C4-2B (cell line): ENCODE measurements around the gene ARHGEF4.
"Not testable (repeated sequence)": the region's sequence is repeated elsewhere in the genome, so short reads cannot be mapped to it uniquely, and the experiment has no call there.

Experiments used
- H3K27ac ChIP-seq: fragments of 450-650 bp; 2 replicates; pipeline ENCODE4 v1.5.1; 2017
- ZFX ChIP-seq: fragments of 450-650 bp; IDR thresholded peaks from 2 replicates; pipeline ENCODE4 v1.6.1; 2017
- TF ChIP-seq, protein P1 (sequence below): fragments of 450-650 bp; conservative IDR thresholded peaks from 2 replicates; pipeline ENCODE4 v1.5.1; 2017; ENCODE audit warnings: mild to moderate bottlenecking

The ARHGEF4 gene

DNA sequence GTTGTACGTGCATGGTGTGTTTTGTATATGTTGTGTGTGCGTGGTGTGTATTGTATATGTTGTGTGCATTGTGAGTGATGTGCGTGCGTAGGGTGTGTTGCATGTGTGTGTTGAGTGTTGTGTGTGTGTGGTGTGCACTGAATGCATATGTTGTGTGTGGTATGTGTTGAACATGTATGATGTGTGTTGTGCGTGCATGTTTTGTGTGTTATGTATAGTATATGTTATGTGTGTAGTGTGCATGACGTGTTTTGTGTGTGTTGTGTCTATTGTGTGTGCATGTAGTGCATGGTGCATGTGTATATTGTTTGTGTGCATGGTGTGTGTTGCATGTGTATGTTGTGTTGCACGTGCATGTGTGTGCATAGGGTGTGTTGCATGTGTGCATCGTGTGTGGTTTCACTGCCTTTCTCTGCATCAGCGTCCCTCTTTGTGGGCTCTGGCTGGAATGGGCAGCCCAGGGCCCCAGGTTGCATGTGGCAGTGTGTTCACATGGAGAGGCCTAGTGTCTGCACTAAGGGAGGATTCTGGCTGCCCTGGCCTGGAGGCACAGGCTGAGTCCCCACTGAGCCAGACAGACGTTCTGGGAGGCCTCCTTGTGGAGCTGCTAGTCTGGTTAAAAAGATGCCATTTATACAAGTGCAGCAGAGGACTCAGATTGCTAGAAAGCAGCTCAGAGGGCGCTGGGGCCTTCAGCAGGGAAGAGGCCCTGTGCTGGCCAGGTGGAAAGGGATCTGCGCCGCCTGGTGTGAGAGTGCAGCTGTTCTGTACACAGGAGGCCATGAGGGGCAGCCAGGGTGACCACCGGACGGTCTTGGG is 149.3 kb downstream of the ARHGEF4 start:
- H3K27ac ChIP-seq: no peak overlapping the region
- no peak for TF ChIP-seq ZFX
- TF ChIP-seq, protein P1, sequence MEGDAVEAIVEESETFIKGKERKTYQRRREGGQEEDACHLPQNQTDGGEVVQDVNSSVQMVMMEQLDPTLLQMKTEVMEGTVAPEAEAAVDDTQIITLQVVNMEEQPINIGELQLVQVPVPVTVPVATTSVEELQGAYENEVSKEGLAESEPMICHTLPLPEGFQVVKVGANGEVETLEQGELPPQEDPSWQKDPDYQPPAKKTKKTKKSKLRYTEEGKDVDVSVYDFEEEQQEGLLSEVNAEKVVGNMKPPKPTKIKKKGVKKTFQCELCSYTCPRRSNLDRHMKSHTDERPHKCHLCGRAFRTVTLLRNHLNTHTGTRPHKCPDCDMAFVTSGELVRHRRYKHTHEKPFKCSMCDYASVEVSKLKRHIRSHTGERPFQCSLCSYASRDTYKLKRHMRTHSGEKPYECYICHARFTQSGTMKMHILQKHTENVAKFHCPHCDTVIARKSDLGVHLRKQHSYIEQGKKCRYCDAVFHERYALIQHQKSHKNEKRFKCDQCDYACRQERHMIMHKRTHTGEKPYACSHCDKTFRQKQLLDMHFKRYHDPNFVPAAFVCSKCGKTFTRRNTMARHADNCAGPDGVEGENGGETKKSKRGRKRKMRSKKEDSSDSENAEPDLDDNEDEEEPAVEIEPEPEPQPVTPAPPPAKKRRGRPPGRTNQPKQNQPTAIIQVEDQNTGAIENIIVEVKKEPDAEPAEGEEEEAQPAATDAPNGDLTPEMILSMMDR: no peak

DNA sequence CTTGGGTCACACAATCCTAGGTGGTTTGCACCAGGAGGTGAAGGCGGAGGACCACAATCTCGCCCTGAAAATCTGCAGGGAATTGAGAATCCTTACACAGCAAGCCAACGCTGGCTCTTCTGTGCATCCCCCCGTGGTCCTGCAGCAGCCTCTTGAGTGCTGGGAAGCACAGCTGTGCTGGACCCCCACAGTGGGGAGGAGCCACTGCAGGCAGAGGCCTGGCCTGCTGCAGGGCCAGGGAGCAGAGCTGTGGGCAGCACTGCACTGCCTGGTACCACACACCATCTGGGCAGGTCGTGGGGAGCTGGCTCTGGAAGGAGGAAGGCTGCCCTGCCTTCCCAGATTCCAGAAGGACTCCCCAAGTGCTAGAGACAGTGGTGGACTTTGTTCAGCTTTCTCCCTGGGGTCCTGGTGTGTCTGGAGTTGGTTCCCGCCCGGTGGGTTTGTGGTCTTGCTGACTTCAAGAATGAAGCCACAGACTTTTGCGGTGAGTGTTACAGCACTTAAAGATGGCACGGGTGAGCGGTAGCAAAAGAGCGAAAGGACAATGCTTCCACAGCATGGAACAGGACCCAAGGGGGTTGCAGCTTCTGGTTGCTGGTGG is 150.3 kb downstream of the ARHGEF4 start:
- TF ChIP-seq, protein P1: no peak
- no peak for TF ChIP-seq ZFX
- H3K27ac ChIP-seq: peak overlapping the region; percentile 35; the same call in 1 of the 2 replicates

DNA sequence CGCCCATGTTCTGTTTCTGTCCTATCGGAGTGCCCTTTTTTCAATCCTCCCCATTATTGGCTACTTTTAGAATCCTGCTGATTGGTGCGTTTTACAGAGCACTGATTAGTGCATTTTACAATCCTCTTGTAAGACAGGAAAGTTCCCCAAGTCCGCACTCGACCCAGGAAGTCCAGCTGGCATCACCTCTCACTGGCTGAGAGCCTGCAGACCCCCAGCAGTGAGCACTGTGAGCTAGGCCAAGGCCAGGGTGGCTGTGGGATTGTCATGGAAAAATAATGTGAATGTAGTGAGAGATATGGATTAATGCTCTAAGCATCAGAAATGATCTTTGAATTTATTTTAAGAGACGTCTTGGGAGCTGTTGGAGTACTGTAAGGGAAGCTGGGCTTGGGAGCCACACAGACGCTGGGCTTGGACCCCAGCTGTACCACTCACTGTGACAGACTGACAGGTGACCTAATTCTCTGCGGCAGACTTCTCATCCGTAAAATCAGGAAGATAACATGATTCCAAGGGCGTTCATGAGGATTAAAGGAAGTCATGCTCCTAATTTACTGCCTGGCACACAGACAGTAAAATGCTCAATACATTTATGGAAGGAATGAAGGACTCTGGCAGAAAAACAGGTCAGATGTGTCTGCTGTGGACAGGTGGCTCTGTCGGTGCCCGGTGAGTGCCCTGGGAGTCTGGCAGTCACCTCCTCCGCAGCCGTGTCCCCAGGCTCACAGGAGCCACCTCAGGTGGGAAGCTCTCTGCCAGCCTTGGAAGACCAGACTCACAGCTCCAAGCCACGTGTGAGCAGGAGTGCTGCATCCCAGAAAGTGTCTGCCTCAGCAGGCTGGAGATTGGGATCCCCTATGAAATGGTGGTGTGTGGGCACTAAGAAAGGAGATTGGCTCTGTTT is 151.1 kb downstream of the ARHGEF4 start:
- H3K27ac ChIP-seq: peak overlapping the region; percentile 35
- no peak for TF ChIP-seq ZFX
- TF ChIP-seq, protein P1: no peak

DNA sequence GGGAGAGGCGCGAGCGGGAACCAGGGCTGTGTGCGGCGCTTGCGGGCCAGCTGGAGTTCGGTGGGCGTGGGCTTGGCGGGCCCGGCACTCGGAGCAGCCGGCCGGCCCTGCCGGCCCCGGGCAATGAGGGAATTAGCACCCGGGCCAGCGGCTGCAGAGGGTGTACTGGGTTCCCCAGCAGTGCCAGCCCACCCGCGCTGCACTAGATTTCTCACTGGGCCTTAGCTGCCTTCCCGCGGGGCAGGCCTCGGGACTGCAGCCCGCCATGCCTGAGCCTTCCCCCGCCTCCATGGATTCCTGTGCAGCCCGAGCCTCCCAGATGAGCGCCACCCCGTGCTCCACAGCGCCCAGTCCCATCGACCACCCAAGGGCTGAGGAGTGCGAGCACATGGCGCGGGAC is 154.7 kb downstream of the ARHGEF4 start:
- not testable (repeated sequence) for H3K27ac ChIP-seq

DNA sequence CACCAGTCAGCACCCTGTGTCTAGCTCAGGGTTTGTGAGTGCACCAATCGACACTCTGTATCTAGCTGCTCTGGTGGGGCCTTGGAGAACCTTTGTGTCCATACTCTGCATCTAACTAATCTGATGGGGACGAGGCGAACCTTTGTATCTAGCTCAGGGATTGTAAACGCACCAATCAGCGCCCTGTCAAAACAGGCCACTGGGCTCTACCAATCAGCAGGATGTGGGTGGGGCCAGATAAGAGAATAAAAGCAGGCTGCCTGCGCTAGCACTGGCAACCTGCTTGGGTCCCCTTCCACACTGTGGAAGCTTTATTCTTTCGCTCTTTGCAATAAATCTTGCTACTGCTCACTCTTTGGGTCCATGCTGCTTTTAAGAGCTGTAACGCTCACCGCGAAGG is 155.3 kb downstream of the ARHGEF4 start:
- not testable (repeated sequence) for H3K27ac ChIP-seq

DNA sequence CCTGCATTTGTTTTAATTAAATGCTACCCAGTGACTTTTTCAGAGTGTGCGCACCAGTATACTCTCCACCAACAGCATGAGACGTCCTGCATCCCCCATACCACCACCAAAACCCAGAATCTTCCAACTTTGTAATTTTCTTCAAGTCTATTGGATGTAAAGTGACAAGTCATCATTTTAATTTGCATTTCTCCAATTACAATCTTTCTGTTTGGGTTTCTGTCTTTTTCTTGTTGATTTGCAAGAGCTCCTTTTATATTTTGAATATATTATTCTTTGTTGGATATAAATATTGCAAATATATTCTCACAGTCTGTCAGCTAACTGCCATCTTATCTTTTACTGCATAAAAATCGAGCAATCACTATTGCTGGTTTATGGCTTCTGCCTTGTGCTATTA is 160.0 kb downstream of the ARHGEF4 start:
- no peak overlapping the region for H3K27ac ChIP-seq
- TF ChIP-seq, protein P1: no peak
- TF ChIP-seq ZFX: no peak

DNA sequence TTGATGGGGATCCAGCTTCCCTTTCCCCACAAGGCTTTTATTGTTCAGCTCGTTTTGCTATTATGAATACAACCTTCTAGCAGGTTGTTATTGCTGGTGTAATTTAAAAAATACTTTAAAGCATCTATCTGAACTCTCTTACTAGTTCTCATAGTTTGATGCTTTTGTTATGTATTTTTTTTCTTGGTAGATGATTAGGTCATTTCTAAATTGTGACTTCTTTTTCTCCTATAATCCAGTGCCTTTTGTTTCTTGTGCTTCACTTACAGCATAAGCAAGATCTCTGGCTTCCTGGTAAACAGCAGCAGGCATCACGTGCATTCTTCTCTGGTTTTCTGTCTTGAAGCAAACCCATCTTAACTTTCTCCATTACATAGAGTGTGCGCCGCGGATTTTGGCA is 160.5 kb downstream of the ARHGEF4 start:
- H3K27ac ChIP-seq: no peak overlapping the region

More for the DNA sequence above, 160.5 kb downstream of the ARHGEF4 start:
- TF ChIP-seq, protein P1: no peak
- TF ChIP-seq ZFX: no peak
